Calu3 (cell line): ENCODE results near the gene MCM9. TPM values are rescaled to one million over a fixed set of nuclear protein-coding genes. Genes with fewer than 3 reads are reported as not detected.

ENCODE experiments used
- BruUV-seq: library from RNA; stranded (reverse); fragments of 400-500 nt; replicated peaks from 2 replicates; lab custom pipeline; 2021; lab: Mats Ljungman, UMichigan
- CTCF ChIA-PET: fragments of 300-600 bp; sonication (Branson Sonifier 250); formaldehyde crosslinking; loops from one replicate; lab custom pipeline; 2022; ENCODE audit warnings: antibody characterized with exemption; lab: Charles Lee
- DNase-seq: peaks from one replicate; pipeline ENCODE4 v3.0.0; 2022
- H3K27ac Mint-ChIP-seq: one replicate; pipeline ENCODE4 v1.8.0; 2022; ENCODE audit warnings: mixed read lengths; ENCODE audit not compliant: unreplicated experiment
- H3K27me3 Mint-ChIP-seq: one replicate; pipeline ENCODE4 v1.8.0; 2022; ENCODE audit warnings: mixed read lengths; ENCODE audit not compliant: unreplicated experiment
- H3K36me3 Mint-ChIP-seq: one replicate; pipeline ENCODE4 v1.8.0; 2022; ENCODE audit warnings: mild to moderate bottlenecking, moderate library complexity, mixed read lengths; ENCODE audit not compliant: insufficient read depth, unreplicated experiment
- H3K4me1 Mint-ChIP-seq: one replicate; pipeline ENCODE4 v1.8.0; 2022; ENCODE audit warnings: mild to moderate bottlenecking, low read depth, mixed read lengths; ENCODE audit not compliant: unreplicated experiment
- H3K4me3 Mint-ChIP-seq: one replicate; pipeline ENCODE4 v1.8.0; 2022; ENCODE audit warnings: mild to moderate bottlenecking, low read depth, moderate library complexity, mixed read lengths; ENCODE audit not compliant: unreplicated experiment
- H3K9me3 Mint-ChIP-seq: one replicate; pipeline ENCODE4 v1.8.0; 2022; ENCODE audit warnings: low read depth, mixed read lengths; ENCODE audit not compliant: unreplicated experiment
- CTCF ChIP-seq: fragments of 200-600 bp; IDR thresholded peaks from one replicate; pipeline ENCODE4 v1.8.0; 2022; ENCODE audit warnings: antibody characterized with exemption; ENCODE audit not compliant: unreplicated experiment
- intact Hi-C: fragments of 100-400 bp; cut with micrococcal nuclease; formaldehyde crosslinking; loops from one replicate; pipeline ENCODE4 v1.10.0; 2022; ENCODE audit not compliant: unreplicated experiment
- total RNA-seq: library from RNA; stranded (reverse); gene quantifications from 2 replicates; pipeline ENCODE4 v1.2.3, GENCODE V29; 2022

The MCM9 gene
- total RNA-seq, 1 experiment from 2014 or later: 24.6 TPM

DNA sequence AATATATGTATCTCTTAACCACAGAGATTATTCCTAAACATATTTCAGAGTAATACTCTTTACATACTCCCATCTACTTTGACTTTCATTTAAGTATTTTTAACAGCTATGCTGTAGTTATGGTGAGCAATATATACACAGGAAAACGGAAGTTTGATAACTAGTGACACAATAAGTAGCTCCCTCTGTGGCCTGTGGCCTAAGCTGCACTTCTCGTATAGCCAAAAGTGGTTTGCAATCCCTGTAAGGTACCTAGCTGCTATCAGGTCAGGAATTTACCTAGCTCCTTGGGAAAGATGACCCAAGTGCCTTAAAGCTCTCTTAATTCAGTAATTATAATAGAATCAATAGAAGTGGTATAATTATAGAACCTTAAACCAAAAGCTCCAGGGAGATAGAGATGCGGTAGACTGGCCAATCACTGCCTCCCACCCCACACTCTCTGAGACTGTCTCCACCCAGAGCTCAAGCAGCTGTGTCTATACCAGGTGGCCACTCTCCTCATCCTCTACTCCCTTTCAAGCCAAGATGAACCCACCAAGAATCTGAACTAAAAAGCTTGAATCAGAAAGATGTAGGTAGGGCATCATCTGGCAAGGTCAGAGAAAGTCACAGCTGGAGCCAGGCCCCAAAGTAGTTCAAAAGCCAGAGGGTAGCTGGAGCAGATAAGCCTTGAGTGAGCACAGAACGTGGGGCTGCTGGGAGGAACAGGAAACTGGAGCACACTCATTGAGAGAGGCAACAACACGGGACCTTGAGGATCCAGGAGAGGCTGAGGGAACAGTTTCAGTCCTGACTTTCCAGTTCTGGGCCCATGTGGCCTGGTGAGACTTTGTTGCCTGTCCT, 125.9 kb downstream of the MCM9 start:
- no peaks in the 10 kb centered on the region for H3K27me3 Mint-ChIP-seq
- intact Hi-C loops: loop anchor here (10.0 kb wide), 1 partner anchor 306 kb away; no protein-coding TSS in a partner anchor
- H3K9me3 Mint-ChIP-seq: no peaks in the 10 kb centered on the region
- CTCF ChIA-PET: interaction anchor here (1.7 kb wide), 1 partner anchor 9 kb away, joined by 4 read pairs; no protein-coding TSS in a partner anchor
- H3K27ac Mint-ChIP-seq: no peak overlapping the region
- DNase-seq: no peak
- no peaks in the 10 kb centered on the region for H3K4me1 Mint-ChIP-seq
- no TSS peak for BruUV-seq
- TF ChIP-seq CTCF: no peak
- no peak overlapping the region for H3K4me3 Mint-ChIP-seq
- H3K36me3 Mint-ChIP-seq: no peaks in the 10 kb centered on the region

GRCh38 chr6:118804091-118804490, 130.9 kb downstream of the MCM9 start:
- DNase-seq: no peak
- H3K4me3 Mint-ChIP-seq: no peak overlapping the region
- no peak overlapping the region for H3K27ac Mint-ChIP-seq
- no peaks in the 10 kb centered on the region for H3K27me3 Mint-ChIP-seq
- peaks cover 10% of the 10 kb centered on the region for H3K4me1 Mint-ChIP-seq
- peaks cover 5% of the 10 kb centered on the region for H3K36me3 Mint-ChIP-seq
- no peak for TF ChIP-seq CTCF
- BruUV-seq: no TSS peak
- intact Hi-C loops: loop anchor here (10.0 kb wide), 1 partner anchor 311 kb away; no protein-coding TSS in a partner anchor
- CTCF ChIA-PET: no interaction called here
- H3K9me3 Mint-ChIP-seq: no peaks in the 10 kb centered on the region

GRCh38 chr6:118801257-118801656, 133.7 kb downstream of the MCM9 start:
- peaks cover 5% of the 10 kb centered on the region for H3K36me3 Mint-ChIP-seq
- intact Hi-C loops: loop anchor here (2.0 to 10.0 kb wide), 2 partner anchors 236 to 314 kb away; no protein-coding TSS in a partner anchor
- H3K4me1 Mint-ChIP-seq: peaks cover 17% of the 10 kb centered on the region
- CTCF ChIA-PET: interaction anchor here (1.5 to 2.1 kb wide), 2 partner anchors 13 to 235 kb away, joined by 4 to 10 read pairs; no protein-coding TSS in a partner anchor
- no peak for TF ChIP-seq CTCF
- no peak overlapping the region for H3K27ac Mint-ChIP-seq
- H3K27me3 Mint-ChIP-seq: no peaks in the 10 kb centered on the region
- no peaks in the 10 kb centered on the region for H3K9me3 Mint-ChIP-seq
- no peak for DNase-seq
- no TSS peak for BruUV-seq
- H3K4me3 Mint-ChIP-seq: no peak overlapping the region

DNA sequence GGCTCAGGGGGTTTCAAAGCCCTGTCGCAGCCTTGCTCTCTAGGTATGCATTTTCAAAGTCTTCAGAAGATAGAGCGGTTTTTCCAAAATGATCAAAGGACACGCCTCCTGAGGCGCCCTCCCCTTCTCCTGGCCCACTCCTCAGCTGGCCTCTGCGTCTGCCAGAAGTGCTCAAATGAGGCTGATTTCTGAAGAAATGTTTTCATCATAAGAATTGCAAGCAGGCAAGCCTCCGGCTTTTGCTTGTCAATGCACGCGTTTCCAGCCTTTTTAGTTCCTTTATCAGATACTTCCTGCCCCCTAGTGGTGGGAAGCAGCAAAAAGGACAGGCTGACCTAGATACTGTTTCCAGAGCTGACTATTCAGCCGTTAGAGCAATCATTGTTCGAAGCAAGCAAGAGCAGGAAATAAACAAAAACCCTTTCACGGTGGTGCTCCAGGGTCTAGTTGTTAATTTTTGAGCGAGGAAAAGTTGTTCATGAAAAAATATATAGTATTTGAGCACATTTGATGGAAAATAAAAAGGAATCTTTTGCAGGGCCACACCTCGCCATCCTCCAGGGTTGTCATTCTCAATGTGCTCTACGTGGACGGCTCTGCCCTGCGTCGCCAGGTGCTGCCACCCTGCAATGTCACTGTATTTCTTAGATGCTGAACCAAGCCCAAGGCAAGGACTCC, 134.4 kb downstream of the MCM9 start:
- peak; percentile 75 for TF ChIP-seq CTCF
- CTCF ChIA-PET: interaction anchor here (0.5 to 2.1 kb wide), 5 partner anchors 8 to 520 kb away, joined by 3 to 10 read pairs (median 4); partner anchors contain the start of gene CEP85L
- H3K27me3 Mint-ChIP-seq: no peaks in the 10 kb centered on the region
- peaks cover 17% of the 10 kb centered on the region for H3K4me1 Mint-ChIP-seq
- no TSS peak for BruUV-seq
- H3K4me3 Mint-ChIP-seq: peak overlapping the region; percentile 41
- intact Hi-C loops: loop anchor here (2.0 to 10.0 kb wide), 2 partner anchors 236 to 314 kb away; no protein-coding TSS in a partner anchor
- H3K27ac Mint-ChIP-seq: peak overlapping the region; percentile 54
- peak; percentile 81 for DNase-seq
- no peaks in the 10 kb centered on the region for H3K9me3 Mint-ChIP-seq
- peaks cover 5% of the 10 kb centered on the region for H3K36me3 Mint-ChIP-seq
